ENCODE results near the gene EPHA2. TPM values are rescaled to one million over a fixed set of nuclear protein-coding genes. Genes with fewer than 3 reads are reported as not detected.

Gene EPHA2
- total RNA-seq, 1 donor from 2014 or later, result not detected

- peaks cover 2% of the 10 kb centered on the region for H3K27me3 Mint-ChIP-seq
- peak; percentile 33 for ATAC-seq (ENCODE audit: low read depth)
- H3K4me1 Mint-ChIP-seq, result peaks cover 6% of the 10 kb centered on the region
- POLR2A ChIA-PET, result interaction anchor here (0.5 to 0.6 kb wide), 2 partner anchors 202 to 273 kb away, joined by 4 to 5 read pairs; no protein-coding TSS in a partner anchor
- H3K4me3 Mint-ChIP-seq, result no peak overlapping the region
- CTCF ChIA-PET, result interaction anchor here (0.7 to 6.7 kb wide), 9 partner anchors 9 to 869 kb away, joined by 3 to 126 read pairs (median 6); partner anchors contain the start of gene FAM131C
- intact Hi-C loops (cut with micrococcal nuclease), result loop anchor here (2.0 kb wide), 1 partner anchor 868 kb away; no protein-coding TSS in a partner anchor
- H3K27ac Mint-ChIP-seq, result no peak overlapping the region
- no peaks in the 10 kb centered on the region for H3K36me3 Mint-ChIP-seq (ENCODE audit: low read depth)
- H3K9me3 Mint-ChIP-seq, result no peaks in the 10 kb centered on the region
- TF ChIP-seq CTCF (IDR thresholded peaks at IDR 0.05), result no peak
- peak; percentile 41 for DNase-seq
These were observed 73.4 kb downstream of the EPHA2 start for GRCh38 chr1:16082283-16083038.

GRCh38 chr1:16081636-16082035 lies 74.2 kb downstream of the EPHA2 start:
- Mint-ChIP-seq H3K36me3 (ENCODE audit: low read depth) (no peaks in the 10 kb centered on the region), H3K9me3 (no peaks in the 10 kb centered on the region), H3K27me3 (peaks cover 2% of the 10 kb centered on the region), H3K4me1 (peaks cover 6% of the 10 kb centered on the region), H3K4me3 (no peak overlapping the region), H3K27ac (no peak overlapping the region)
- intact Hi-C loops (cut with micrococcal nuclease), result loop anchor here (2.0 kb wide), 1 partner anchor 869 kb away; no protein-coding TSS in a partner anchor
- ChIA-PET CTCF (interaction anchor here (0.7 to 6.7 kb wide), 8 partner anchors 8 to 870 kb away, joined by 3 to 126 read pairs (median 6); partner anchors contain the start of gene FAM131C), POLR2A (no interaction called here)
- ATAC-seq (ENCODE audit: low read depth) (no peak), DNase-seq (no peak)
- no peak for TF ChIP-seq CTCF (IDR thresholded peaks at IDR 0.05)

GRCh38 chr1:16080422-16081150 lies 75.3 kb downstream of the EPHA2 start:
- ATAC-seq (ENCODE audit: low read depth) (no peak), DNase-seq (no peak)
- POLR2A ChIA-PET, result no interaction called here
- Mint-ChIP-seq H3K36me3 (ENCODE audit: low read depth) (no peaks in the 10 kb centered on the region), H3K9me3 (no peaks in the 10 kb centered on the region), H3K27me3 (peaks cover 2% of the 10 kb centered on the region), H3K27ac (no peak overlapping the region), H3K4me3 (no peak overlapping the region), H3K4me1 (peaks cover 6% of the 10 kb centered on the region)
- TF ChIP-seq CTCF (IDR thresholded peaks at IDR 0.05), result no peak
- intact Hi-C loops (cut with micrococcal nuclease), result no loop called here
- CTCF ChIA-PET, result interaction anchor here (0.6 to 6.7 kb wide), 5 partner anchors 8 to 164 kb away, joined by 3 to 126 read pairs (median 7); no protein-coding TSS in a partner anchor

GRCh38 chr1:16078925-16079656 lies 76.8 kb downstream of the EPHA2 start:
- no peaks in the 10 kb centered on the region for H3K36me3 Mint-ChIP-seq (ENCODE audit: low read depth)
- H3K4me3 Mint-ChIP-seq, result peak overlapping the region; percentile 75
- no peaks in the 10 kb centered on the region for H3K9me3 Mint-ChIP-seq
- CTCF ChIA-PET, result interaction anchor here (0.6 to 6.7 kb wide), 20 partner anchors 9 to 586 kb away, joined by 3 to 126 read pairs (median 4); partner anchors contain the start of gene NECAP2
- intact Hi-C loops (cut with micrococcal nuclease), result loop anchor here (1.0 to 2.0 kb wide), 4 partner anchors 108 to 284 kb away; partner anchors contain the start of gene CPLANE2
- POLR2A ChIA-PET, result interaction anchor here (0.7 to 1.2 kb wide), 4 partner anchors 34 to 245 kb away, joined by 3 to 5 read pairs (median 4); no protein-coding TSS in a partner anchor
- peak; percentile 27 for TF ChIP-seq CTCF (IDR thresholded peaks at IDR 0.05)
- peak; percentile 63 for DNase-seq
- ATAC-seq (ENCODE audit: low read depth), result peak; percentile 86
- no peak overlapping the region for H3K27ac Mint-ChIP-seq
- H3K27me3 Mint-ChIP-seq, result peaks cover 6% of the 10 kb centered on the region
- peaks cover 9% of the 10 kb centered on the region for H3K4me1 Mint-ChIP-seq
